ENCODE data around the gene CPNE6. TPM values are rescaled to one million over a fixed set of nuclear protein-coding genes. Genes with fewer than 3 reads are reported as not detected.

The CPNE6 gene
- total RNA-seq, 4 donors from 2014 or later: 0.29 TPM; not detected in 3

- Histone ChIP-seq H3K27ac (no peak overlapping the region), H3K27me3 (no peaks in the 10 kb centered on the region), H3K36me3 (no peaks in the 10 kb centered on the region), H3K4me1 (no peaks in the 10 kb centered on the region), H3K4me3 (replicated peaks in 1 of 3) (no peak overlapping the region), H3K9me3 (no peaks in the 10 kb centered on the region)
- TF ChIP-seq POLR2A (IDR thresholded peaks at IDR 0.05): no peak
- no peak for TF ChIP-seq CTCF (IDR thresholded peaks at IDR 0.05)
- DNase-seq: no peak
- intact Hi-C loops (cut with DNase I): no loop called here
- WGBS, 2 donors: 93 to 98% methylated on average over 7 of the region's 7 CpGs
Measured at GRCh38 chr14:24060984-24061913, 10.1 kb upstream of the CPNE6 start.

- intact Hi-C loops (cut with DNase I): no loop called here
- Histone ChIP-seq H3K27ac (no peak overlapping the region), H3K36me3 (no peaks in the 10 kb centered on the region), H3K4me1 (no peaks in the 10 kb centered on the region), H3K4me3 (replicated peaks in 1 of 3) (no peak overlapping the region), H3K27me3 (no peaks in the 10 kb centered on the region), H3K9me3 (no peaks in the 10 kb centered on the region)
- no peak for DNase-seq
- TF ChIP-seq CTCF (IDR thresholded peaks at IDR 0.05): no peak
- TF ChIP-seq POLR2A (IDR thresholded peaks at IDR 0.05): no peak
- WGBS, 2 donors: 93 to 95% methylated on average over 12 of the region's 14 CpGs
Measured at GRCh38 chr14:24062216-24062980, 9.0 kb upstream of the CPNE6 start.

- no peaks in the 10 kb centered on the region for H3K36me3 ChIP-seq
- no peak overlapping the region for H3K27ac ChIP-seq
- DNase-seq: no peak
- intact Hi-C loops (cut with DNase I): no loop called here
- H3K9me3 ChIP-seq: no peaks in the 10 kb centered on the region
- H3K27me3 ChIP-seq: no peaks in the 10 kb centered on the region
- no peak for TF ChIP-seq POLR2A (IDR thresholded peaks at IDR 0.05)
- TF ChIP-seq CTCF (IDR thresholded peaks at IDR 0.05): no peak
- H3K4me1 ChIP-seq: no peaks in the 10 kb centered on the region
- WGBS, 2 donors: 80 to 89% methylated on average over 4 of the region's 4 CpGs
- no peak overlapping the region for H3K4me3 ChIP-seq (replicated peaks in 1 of 3)
Measured at GRCh38 chr14:24063263-24063836, 8.0 kb upstream of the CPNE6 start.

GRCh38 chr14:24064091-24064795, 7.1 kb upstream of the CPNE6 start:
- Histone ChIP-seq H3K27me3 (no peaks in the 10 kb centered on the region), H3K9me3 (no peaks in the 10 kb centered on the region), H3K4me3 (replicated peaks in 1 of 3) (no peak overlapping the region), H3K36me3 (no peaks in the 10 kb centered on the region), H3K27ac (no peak overlapping the region), H3K4me1 (no peaks in the 10 kb centered on the region)
- WGBS, 2 donors: 81 to 91% methylated on average over 6 to 7 of the region's 7 CpGs
- no peak for DNase-seq
- intact Hi-C loops (cut with DNase I): no loop called here
- no peak for TF ChIP-seq CTCF (IDR thresholded peaks at IDR 0.05)
- no peak for TF ChIP-seq POLR2A (IDR thresholded peaks at IDR 0.05)
